Measurements from ENCODE around the gene GRB10.
"Not testable (repeated sequence)": the region's sequence is repeated elsewhere in the genome, so short reads cannot be mapped to it uniquely, and the experiment has no call there.

Gene GRB10

DNA sequence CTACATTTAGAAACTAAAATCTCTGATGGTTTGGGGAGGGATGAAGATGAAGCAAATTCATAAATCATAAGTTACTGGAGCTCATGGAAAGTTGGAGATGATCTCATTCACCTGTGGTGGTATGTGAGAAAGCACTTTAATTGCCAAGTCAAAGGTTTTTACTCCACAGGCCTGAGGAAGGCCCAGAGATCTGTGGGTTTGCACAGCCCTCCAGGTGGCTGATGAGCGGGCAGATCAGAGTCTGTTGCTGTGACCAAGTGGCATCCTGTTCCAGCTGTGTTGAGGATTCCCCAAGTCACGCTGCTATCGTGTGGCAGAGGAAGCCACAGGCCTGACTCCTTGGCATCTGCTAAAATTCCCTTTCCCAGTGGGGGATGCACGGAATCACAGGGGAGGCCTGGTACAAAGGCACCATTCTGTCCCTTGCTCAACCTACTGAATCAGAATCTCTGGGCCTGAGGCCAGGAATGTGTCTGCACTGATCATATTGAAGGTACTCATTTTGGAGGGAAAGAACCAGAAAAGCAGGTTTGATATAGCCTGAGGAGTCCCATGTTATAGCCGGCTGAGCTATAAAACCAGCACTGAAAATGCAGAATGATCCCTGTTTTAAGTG is 197.8 kb downstream of the GRB10 start:
- H3K27ac Mint-ChIP-seq = no peak overlapping the region
- DNase-seq = no peak

DNA sequence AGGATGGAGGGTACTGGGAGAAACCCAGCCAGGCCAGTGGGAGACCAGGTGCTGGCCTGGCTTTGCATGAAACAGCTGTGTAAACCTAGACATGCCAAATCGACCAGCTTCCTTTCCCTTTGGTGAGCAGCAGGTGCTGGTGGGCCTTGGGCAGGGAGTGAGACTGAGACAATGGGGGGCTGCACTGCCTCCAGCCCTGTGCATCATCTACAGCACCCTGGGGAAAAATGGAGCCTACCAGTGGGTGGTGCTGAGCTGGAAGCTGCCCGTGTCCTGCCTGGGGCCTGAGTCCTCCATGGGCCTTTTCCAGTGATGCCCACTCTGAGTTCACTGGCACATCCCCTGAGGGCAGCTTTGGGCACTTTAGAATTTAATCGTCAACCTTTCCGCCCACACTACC is 198.3 kb downstream of the GRB10 start:
- Mint-ChIP-seq H3K4me1 (no peaks in the 10 kb centered on the region), H3K9me3 (peaks cover 50% of the 10 kb centered on the region), H3K36me3 (ENCODE audit: low read depth) (peaks cover 5% of the 10 kb centered on the region), H3K27ac (no peak overlapping the region), H3K4me3 (no peak overlapping the region), H3K27me3 (ENCODE audit: low read depth, poor library complexity) (peaks cover 8% of the 10 kb centered on the region)
- DNase-seq = no peak
- TF ChIP-seq, protein P1, sequence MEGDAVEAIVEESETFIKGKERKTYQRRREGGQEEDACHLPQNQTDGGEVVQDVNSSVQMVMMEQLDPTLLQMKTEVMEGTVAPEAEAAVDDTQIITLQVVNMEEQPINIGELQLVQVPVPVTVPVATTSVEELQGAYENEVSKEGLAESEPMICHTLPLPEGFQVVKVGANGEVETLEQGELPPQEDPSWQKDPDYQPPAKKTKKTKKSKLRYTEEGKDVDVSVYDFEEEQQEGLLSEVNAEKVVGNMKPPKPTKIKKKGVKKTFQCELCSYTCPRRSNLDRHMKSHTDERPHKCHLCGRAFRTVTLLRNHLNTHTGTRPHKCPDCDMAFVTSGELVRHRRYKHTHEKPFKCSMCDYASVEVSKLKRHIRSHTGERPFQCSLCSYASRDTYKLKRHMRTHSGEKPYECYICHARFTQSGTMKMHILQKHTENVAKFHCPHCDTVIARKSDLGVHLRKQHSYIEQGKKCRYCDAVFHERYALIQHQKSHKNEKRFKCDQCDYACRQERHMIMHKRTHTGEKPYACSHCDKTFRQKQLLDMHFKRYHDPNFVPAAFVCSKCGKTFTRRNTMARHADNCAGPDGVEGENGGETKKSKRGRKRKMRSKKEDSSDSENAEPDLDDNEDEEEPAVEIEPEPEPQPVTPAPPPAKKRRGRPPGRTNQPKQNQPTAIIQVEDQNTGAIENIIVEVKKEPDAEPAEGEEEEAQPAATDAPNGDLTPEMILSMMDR (IDR thresholded peaks at IDR 0.05) = no peak

More for the DNA sequence above, 197.8 kb downstream of the GRB10 start:
- Mint-ChIP-seq H3K36me3 (ENCODE audit: low read depth) (peaks cover 11% of the 10 kb centered on the region), H3K4me3 (no peak overlapping the region), H3K27me3 (ENCODE audit: low read depth, poor library complexity) (peaks cover 8% of the 10 kb centered on the region), H3K4me1 (no peaks in the 10 kb centered on the region), H3K9me3 (peaks cover 55% of the 10 kb centered on the region)
- TF ChIP-seq, protein P1 (IDR thresholded peaks at IDR 0.05) = no peak

DNA sequence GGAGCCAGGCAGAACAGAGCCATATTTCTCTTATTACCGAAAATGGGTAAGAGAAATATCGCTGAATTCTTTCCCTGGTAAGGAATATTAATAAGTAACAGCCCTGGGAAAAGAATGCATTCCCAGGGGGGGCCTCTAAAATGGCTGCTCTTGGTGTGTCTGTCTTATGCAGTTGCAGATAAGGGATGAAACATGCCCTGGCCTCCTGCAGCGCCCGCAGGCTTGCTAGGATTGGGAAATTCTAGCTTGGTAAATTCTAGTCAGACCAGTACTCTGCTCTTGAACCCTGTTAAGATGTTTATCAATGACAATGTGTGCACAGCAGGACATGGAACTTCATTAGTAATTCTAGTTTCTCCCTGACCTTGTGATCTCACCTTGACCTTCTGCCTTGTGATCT is 199.4 kb downstream of the GRB10 start:
- H3K9me3 Mint-ChIP-seq = peaks cover 49% of the 10 kb centered on the region
- not testable (repeated sequence) for H3K27ac Mint-ChIP-seq; H3K27me3 Mint-ChIP-seq (ENCODE audit: low read depth, poor library complexity); H3K4me3 Mint-ChIP-seq; H3K36me3 Mint-ChIP-seq (ENCODE audit: low read depth); DNase-seq; H3K4me1 Mint-ChIP-seq

DNA sequence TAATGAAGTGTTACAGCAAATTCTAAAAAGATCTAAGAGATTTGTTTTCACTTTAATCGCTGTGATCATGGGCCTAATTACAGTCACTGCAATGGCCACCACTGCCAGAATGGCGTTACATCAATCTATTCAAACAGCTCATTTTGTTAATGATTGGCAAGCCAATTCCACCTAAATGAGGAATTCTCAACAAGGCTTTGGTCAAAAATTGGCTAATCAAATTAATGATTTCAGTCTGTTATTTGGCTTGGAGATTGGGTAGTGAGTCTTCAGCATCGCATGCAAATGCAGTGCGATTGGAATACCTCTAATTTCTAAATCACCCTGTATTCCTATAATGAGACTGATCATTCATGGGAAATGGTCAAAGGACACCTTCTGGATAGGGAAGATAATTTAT is 200.4 kb downstream of the GRB10 start:
- not testable (repeated sequence) for H3K27me3 Mint-ChIP-seq (ENCODE audit: low read depth, poor library complexity); DNase-seq; H3K36me3 Mint-ChIP-seq (ENCODE audit: low read depth); H3K4me1 Mint-ChIP-seq; H3K4me3 Mint-ChIP-seq; H3K27ac Mint-ChIP-seq
- H3K9me3 Mint-ChIP-seq = peaks cover 53% of the 10 kb centered on the region

DNA sequence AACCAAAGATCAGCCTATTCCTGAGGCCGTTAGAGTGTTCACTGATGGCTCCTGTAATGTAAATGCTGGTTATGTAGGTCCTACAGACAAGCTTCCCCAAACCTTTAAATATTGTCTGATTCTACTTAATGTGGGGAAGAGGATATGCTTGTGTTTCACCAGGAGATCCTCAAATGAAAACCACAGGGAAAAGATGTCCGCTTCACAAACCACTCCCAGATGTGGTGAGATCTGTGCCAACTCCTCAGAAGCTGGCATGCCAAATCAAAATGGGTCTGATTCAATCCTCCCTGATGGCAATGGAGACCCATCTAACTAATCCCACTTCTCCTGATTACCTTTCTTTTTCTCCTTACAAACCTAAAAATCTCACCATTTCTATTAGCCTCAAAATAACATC is 202.0 kb downstream of the GRB10 start:
- H3K27me3 Mint-ChIP-seq (ENCODE audit: low read depth, poor library complexity); H3K4me1 Mint-ChIP-seq; H3K27ac Mint-ChIP-seq; H3K4me3 Mint-ChIP-seq; H3K36me3 Mint-ChIP-seq (ENCODE audit: low read depth); DNase-seq: not testable (repeated sequence)
- peaks cover 58% of the 10 kb centered on the region for H3K9me3 Mint-ChIP-seq

DNA sequence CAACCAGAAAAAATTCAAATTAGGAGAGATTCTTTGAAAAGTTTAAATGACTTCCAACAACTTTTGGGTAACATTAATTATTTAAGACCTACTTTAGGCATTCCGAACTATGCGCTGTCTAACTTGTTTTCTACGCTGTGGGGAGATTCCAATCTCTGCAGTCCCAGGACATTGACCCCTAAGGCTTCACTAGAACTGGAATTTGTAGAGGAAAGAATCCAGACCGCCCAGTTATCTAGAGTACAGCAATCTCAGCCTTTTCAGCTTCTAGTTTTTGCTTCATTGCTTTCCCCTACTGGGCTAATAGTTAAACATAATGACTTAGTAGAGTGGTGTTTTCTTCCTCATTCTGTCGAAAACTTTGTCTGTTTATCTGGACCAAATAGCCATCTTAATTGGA is 202.6 kb downstream of the GRB10 start:
- H3K27ac Mint-ChIP-seq = no peak overlapping the region
- DNase-seq = no peak
- H3K9me3 Mint-ChIP-seq = peaks cover 58% of the 10 kb centered on the region
- H3K4me1 Mint-ChIP-seq = no peaks in the 10 kb centered on the region
- H3K4me3 Mint-ChIP-seq = no peak overlapping the region
- peaks cover 8% of the 10 kb centered on the region for H3K27me3 Mint-ChIP-seq (ENCODE audit: low read depth, poor library complexity)
- TF ChIP-seq, protein P1 (IDR thresholded peaks at IDR 0.05) = no peak
- peaks cover 6% of the 10 kb centered on the region for H3K36me3 Mint-ChIP-seq (ENCODE audit: low read depth)

DNA sequence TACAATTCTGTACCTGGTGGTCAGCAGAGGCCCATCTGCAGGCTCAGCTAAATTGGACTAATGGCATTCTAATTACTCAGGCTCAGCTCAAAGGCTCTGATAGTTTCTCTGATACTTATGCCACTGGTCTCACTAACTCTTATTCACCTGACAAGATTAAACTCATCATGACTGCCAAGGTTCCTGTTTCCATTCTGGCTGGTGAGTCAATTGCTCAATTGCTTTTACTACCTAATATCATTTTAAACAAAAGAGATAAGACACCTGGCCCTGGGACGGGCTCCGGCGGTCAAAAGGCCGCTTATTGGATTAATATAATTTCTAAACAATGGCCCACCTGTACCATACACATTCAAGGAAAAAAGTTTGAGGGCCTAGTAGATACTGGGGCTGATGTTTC is 204.6 kb downstream of the GRB10 start:
- H3K4me1 Mint-ChIP-seq; DNase-seq; H3K4me3 Mint-ChIP-seq; H3K36me3 Mint-ChIP-seq (ENCODE audit: low read depth); H3K27ac Mint-ChIP-seq; H3K27me3 Mint-ChIP-seq (ENCODE audit: low read depth, poor library complexity): not testable (repeated sequence)
- H3K9me3 Mint-ChIP-seq = peaks cover 52% of the 10 kb centered on the region

DNA sequence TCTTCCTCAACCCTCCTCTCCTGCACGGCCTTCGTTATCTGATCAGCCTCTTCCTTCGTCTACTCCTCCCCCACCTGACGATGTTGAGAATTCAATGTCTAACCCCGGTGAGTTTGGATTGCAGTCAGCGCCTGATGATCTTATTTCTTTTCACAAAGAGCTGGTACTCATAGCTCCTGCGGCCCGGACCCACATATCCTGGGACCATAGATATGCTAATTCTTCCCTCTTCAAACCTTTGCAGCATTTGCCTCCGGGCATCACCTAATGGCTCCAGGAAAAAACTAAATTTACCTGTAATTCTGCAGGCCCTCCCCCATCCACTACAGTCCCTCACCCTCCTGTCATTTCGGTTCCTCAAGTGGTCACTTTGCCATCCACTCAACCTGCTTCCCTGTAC is 205.1 kb downstream of the GRB10 start:
- TF ChIP-seq, protein P1 (IDR thresholded peaks at IDR 0.05) = no peak
- peaks cover 3% of the 10 kb centered on the region for H3K27me3 Mint-ChIP-seq (ENCODE audit: low read depth, poor library complexity)
- no peak overlapping the region for H3K4me3 Mint-ChIP-seq
- DNase-seq = no peak
- H3K27ac Mint-ChIP-seq = no peak overlapping the region
- peaks cover 6% of the 10 kb centered on the region for H3K36me3 Mint-ChIP-seq (ENCODE audit: low read depth)
- H3K9me3 Mint-ChIP-seq = peaks cover 48% of the 10 kb centered on the region
- H3K4me1 Mint-ChIP-seq = no peaks in the 10 kb centered on the region

DNA sequence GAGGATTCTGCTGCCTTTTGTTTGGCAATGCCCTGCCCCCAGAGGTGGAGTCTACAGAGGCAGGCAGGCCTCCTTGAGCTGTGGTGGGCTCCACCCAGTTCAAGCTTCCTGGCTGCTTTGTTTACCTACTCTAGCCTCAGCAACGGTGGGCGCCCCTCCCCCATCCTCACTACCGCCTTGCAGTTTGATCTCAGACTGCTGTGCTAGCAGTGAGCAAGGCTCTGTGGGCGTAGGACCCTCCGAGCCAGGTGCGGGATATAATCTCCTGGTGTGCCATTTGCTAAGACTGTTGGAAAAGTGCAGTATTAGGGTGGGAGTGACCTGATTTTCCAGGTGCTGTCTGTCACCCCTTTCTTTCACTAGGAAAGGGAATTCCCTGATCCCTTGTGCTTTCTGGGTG is 206.3 kb downstream of the GRB10 start:
- not testable (repeated sequence) for H3K36me3 Mint-ChIP-seq (ENCODE audit: low read depth); H3K4me3 Mint-ChIP-seq; H3K4me1 Mint-ChIP-seq; DNase-seq; H3K27me3 Mint-ChIP-seq (ENCODE audit: low read depth, poor library complexity); H3K27ac Mint-ChIP-seq
- peaks cover 47% of the 10 kb centered on the region for H3K9me3 Mint-ChIP-seq

All from nephron progenitor cell (in vitro differentiated cells).